Lower leg skin (tissue), 3 donors: ENCODE measurements around the gene HSF5.

Experiments
- CTCF ChIP-seq, 3 donors: fragments of 450-650 bp; IDR thresholded peaks; one replicate each; pipeline ENCODE4 v1.5.1; 2016; ENCODE audit warnings: antibody characterized with exemption in 3 of 3, mild to moderate bottlenecking in 3 of 3, moderate library complexity in 2 of 3
- POLR2A ChIP-seq, 2 donors: fragments of 450-650 bp; IDR thresholded peaks; one replicate each; pipeline ENCODE4 v1.6.1; 2016 to 2017; ENCODE audit warnings: antibody characterized with exemption in 2 of 2, mild to moderate bottlenecking in 1 of 2, moderate library complexity in 1 of 2

- no peak for TF ChIP-seq CTCF (IDR thresholded peaks at IDR 0.05)
- TF ChIP-seq POLR2A (IDR thresholded peaks at IDR 0.05): no peak
Measured at GRCh38 chr17:58380207-58381123, 107.7 kb downstream of the HSF5 start.
